ENCODE measurements around the gene STT3B.

- TF ChIP-seq CTCF (IDR thresholded peaks at IDR 0.05) = no peak
- TF ChIP-seq POLR2AphosphoS5 (IDR thresholded peaks at IDR 0.05) = no peak
Observed at GRCh38 chr3:31571325-31571724, 38.6 kb downstream of the STT3B start.

Data from suprapubic skin (tissue), 3 donors.